ENCODE results near the gene UBR4. TPM values are rescaled to one million over a fixed set of nuclear protein-coding genes. Genes with fewer than 3 reads are reported as not detected.

Gene UBR4
- total and polyA plus RNA-seq, 3 donors from 2014 or later: 301 to 708 (median 613) TPM

DNA sequence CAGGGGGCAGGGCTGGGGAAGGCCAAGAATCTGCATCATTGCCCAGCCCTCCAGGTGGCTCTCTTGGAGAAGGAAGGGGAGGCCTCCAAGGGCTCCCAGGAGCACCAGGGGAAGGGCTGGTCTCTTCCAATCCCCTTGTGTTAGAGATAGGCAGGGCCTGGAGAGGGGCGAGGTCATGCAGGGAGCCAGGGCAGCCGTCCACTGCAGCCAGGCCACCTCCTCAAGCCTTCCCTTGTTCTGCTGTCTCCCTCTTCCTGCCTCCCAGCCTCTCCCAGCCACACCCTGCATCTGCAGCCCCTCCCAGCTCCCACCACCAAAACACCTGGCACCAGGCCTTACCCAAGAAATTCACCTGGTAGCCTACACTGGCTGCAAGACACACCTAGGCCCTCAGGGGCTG, 148.3 kb downstream of the UBR4 start:
- H3K9me3 ChIP-seq: no peaks in the 10 kb centered on the region
- DNase-seq: no peak
- H3K27me3 ChIP-seq: no peaks in the 10 kb centered on the region
- 92% methylated on average over 2 of the region's 2 CpGs; no CpG with 5 or more reads in 1 of the 2 donors for WGBS, 2 donors
- no peaks in the 10 kb centered on the region for H3K36me3 ChIP-seq (ENCODE audit: low read depth, missing control alignments)
- no peak overlapping the region for H3K27ac ChIP-seq
- no peak overlapping the region for H3K4me3 ChIP-seq
- no peaks in the 10 kb centered on the region for H3K4me1 ChIP-seq
- TF ChIP-seq, protein P1, sequence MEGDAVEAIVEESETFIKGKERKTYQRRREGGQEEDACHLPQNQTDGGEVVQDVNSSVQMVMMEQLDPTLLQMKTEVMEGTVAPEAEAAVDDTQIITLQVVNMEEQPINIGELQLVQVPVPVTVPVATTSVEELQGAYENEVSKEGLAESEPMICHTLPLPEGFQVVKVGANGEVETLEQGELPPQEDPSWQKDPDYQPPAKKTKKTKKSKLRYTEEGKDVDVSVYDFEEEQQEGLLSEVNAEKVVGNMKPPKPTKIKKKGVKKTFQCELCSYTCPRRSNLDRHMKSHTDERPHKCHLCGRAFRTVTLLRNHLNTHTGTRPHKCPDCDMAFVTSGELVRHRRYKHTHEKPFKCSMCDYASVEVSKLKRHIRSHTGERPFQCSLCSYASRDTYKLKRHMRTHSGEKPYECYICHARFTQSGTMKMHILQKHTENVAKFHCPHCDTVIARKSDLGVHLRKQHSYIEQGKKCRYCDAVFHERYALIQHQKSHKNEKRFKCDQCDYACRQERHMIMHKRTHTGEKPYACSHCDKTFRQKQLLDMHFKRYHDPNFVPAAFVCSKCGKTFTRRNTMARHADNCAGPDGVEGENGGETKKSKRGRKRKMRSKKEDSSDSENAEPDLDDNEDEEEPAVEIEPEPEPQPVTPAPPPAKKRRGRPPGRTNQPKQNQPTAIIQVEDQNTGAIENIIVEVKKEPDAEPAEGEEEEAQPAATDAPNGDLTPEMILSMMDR (IDR thresholded peaks at IDR 0.05): no peak
- no peak for TF ChIP-seq POLR2A (IDR thresholded peaks at IDR 0.05)
- intact Hi-C loops (cut with DNase I; ENCODE audit: low total_unique reads): no loop called here

DNA sequence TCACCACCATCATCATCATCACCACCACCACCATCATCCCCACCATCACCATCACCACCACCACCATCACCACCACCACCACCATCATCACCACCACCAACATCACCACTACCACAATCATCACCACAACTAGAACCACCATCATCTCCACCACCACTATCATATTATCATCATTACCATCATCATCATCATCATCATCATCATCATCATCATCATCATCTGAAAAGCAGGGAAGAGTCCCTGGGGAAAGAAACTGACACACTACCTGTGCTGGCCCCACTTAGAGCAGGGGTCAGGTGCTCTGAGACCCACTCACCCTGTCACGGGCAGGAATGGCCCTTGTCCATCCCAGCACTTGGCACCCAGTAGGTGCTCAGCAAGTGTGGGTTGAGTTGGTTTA, 148.7 kb downstream of the UBR4 start:
- intact Hi-C loops (cut with DNase I; ENCODE audit: low total_unique reads): no loop called here
- H3K27ac ChIP-seq: no peak overlapping the region
- no peaks in the 10 kb centered on the region for H3K36me3 ChIP-seq (ENCODE audit: low read depth, missing control alignments)
- no peaks in the 10 kb centered on the region for H3K9me3 ChIP-seq
- no peak for TF ChIP-seq POLR2A (IDR thresholded peaks at IDR 0.05)
- TF ChIP-seq, protein P1 (IDR thresholded peaks at IDR 0.05): no peak
- no peaks in the 10 kb centered on the region for H3K4me1 ChIP-seq
- H3K4me3 ChIP-seq: no peak overlapping the region
- no peak for DNase-seq
- H3K27me3 ChIP-seq: no peaks in the 10 kb centered on the region
- 90 to 100% methylated on average over 1 of the region's 1 CpG for WGBS, 2 donors

DNA sequence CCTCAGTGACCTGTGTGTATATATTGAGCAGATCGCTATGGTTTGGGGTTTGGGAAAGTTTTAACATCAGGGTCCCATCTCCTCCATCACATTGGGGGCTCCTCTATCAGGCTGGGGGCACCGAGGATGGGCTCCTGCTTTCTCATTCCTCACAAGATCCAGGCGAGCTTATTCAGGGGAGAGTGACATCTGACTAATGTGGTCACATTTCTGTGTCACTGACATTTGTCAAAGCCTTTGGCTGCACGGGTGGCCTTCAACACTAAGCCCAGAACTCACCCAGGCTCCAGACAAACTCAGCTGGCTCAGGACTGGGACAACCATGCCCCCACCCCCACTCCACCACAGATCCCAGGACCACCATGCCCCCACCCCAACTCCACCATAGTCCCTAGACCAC, 150.3 kb downstream of the UBR4 start:
- TF ChIP-seq, protein P1 (IDR thresholded peaks at IDR 0.05): no peak
- TF ChIP-seq POLR2A (IDR thresholded peaks at IDR 0.05): no peak
- intact Hi-C loops (cut with DNase I; ENCODE audit: low total_unique reads): no loop called here
- H3K36me3 ChIP-seq (ENCODE audit: low read depth, missing control alignments): no peaks in the 10 kb centered on the region
- 75 to 76% methylated on average over 4 of the region's 4 CpGs for WGBS, 2 donors
- H3K4me1 ChIP-seq: no peaks in the 10 kb centered on the region
- no peak overlapping the region for H3K4me3 ChIP-seq
- no peaks in the 10 kb centered on the region for H3K27me3 ChIP-seq
- DNase-seq: no peak
- no peak overlapping the region for H3K27ac ChIP-seq
- H3K9me3 ChIP-seq: no peaks in the 10 kb centered on the region

DNA sequence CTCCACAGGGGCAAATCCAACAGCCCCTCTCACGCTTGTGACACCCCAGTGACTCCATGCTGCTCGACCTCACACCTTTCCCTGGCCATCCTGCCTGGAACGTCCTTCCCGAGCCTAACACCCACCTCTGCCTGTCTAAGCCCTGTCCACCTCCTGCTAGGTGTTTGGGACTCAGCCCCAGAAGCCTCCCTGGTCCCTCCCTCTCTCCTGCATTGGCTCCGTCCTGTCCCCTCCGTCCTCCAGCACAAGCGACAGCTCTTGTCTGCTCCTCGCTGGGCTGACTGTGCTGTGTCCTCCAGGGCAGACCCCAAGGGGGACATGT, 151.6 kb downstream of the UBR4 start:
- no peaks in the 10 kb centered on the region for H3K27me3 ChIP-seq

More for the DNA sequence above, 151.6 kb downstream of the UBR4 start:
- no peak overlapping the region for H3K4me3 ChIP-seq
- 74% methylated on average over 8 of the region's 8 CpGs for WGBS, 2 donors
- no peaks in the 10 kb centered on the region for H3K36me3 ChIP-seq (ENCODE audit: low read depth, missing control alignments)
- TF ChIP-seq POLR2A (IDR thresholded peaks at IDR 0.05): no peak
- TF ChIP-seq, protein P1 (IDR thresholded peaks at IDR 0.05): no peak
- intact Hi-C loops (cut with DNase I; ENCODE audit: low total_unique reads): no loop called here
- H3K9me3 ChIP-seq: no peaks in the 10 kb centered on the region
- DNase-seq: no peak
- no peaks in the 10 kb centered on the region for H3K4me1 ChIP-seq
- H3K27ac ChIP-seq: no peak overlapping the region
